Measurements from ENCODE around the gene CPOX.

GRCh38 chr3:98588065-98588464 is 5.3 kb downstream of the CPOX start:
- no peak for TF ChIP-seq TAF1 (IDR thresholded peaks at IDR 0.05; ENCODE audit: low read depth)
- TF ChIP-seq YY1 (IDR thresholded peaks at IDR 0.05; ENCODE audit: low read depth) = no peak
- no peak for TF ChIP-seq EGR1 (IDR thresholded peaks at IDR 0.05)
